Central memory CD4-positive, alpha-beta T cell (primary cell): Measurements from ENCODE around the gene TMEM256.
"Not testable (repeated sequence)": the region's sequence is repeated elsewhere in the genome, so short reads cannot be mapped to it uniquely, and the experiment has no call there.

Experiments
- DNase-seq: peaks from one replicate; pipeline ENCODE4 v3.0.0; 2022

Gene TMEM256

GRCh38 chr17:7383371-7383741 is 20.5 kb downstream of the TMEM256 start:
- DNase-seq: no peak

- no peak for DNase-seq
These were observed 21.0 kb downstream of the TMEM256 start for GRCh38 chr17:7382901-7383300.

GRCh38 chr17:7380855-7381683 is 22.8 kb downstream of the TMEM256 start, which contains the start of gene TNK1:
TNK1 (plus strand) TSS chr17:7381089; CDS start chr17:7382927, 1,838 bp downstream.
- no peak for DNase-seq

- no peak for DNase-seq
These were observed 23.6 kb downstream of the TMEM256 start for GRCh38 chr17:7380321-7380720.

GRCh38 chr17:7379134-7379533 is 24.8 kb downstream of the TMEM256 start:
- DNase-seq: no peak

GRCh38 chr17:7374353-7374752 is 29.5 kb downstream of the TMEM256 start:
- DNase-seq: no peak

- DNase-seq: no peak
These were observed 33.0 kb downstream of the TMEM256 start for GRCh38 chr17:7370853-7371252.

- DNase-seq: no peak
These were observed 34.1 kb downstream of the TMEM256 start for GRCh38 chr17:7369825-7370224.

- DNase-seq: not testable (repeated sequence)
These were observed 35.3 kb downstream of the TMEM256 start for GRCh38 chr17:7368599-7368994.

- no peak for DNase-seq
These were observed 35.8 kb downstream of the TMEM256 start for GRCh38 chr17:7367918-7368598.

- DNase-seq: no peak
These were observed 36.8 kb downstream of the TMEM256 start for GRCh38 chr17:7367083-7367482.

GRCh38 chr17:7365963-7366362 is 37.9 kb downstream of the TMEM256 start:
- DNase-seq: not testable (repeated sequence)

GRCh38 chr17:7363311-7363710 is 40.6 kb downstream of the TMEM256 start:
- DNase-seq: no peak

GRCh38 chr17:7361906-7362305 is 42.0 kb downstream of the TMEM256 start:
- DNase-seq: no peak

- DNase-seq: no peak
These were observed 46.5 kb downstream of the TMEM256 start for GRCh38 chr17:7357381-7357780.

- no peak for DNase-seq
These were observed 47.1 kb downstream of the TMEM256 start for GRCh38 chr17:7356756-7357155.

- DNase-seq: peak; percentile 75
These were observed 47.8 kb downstream of the TMEM256 start for GRCh38 chr17:7356072-7356549.

- no peak for DNase-seq
These were observed 48.3 kb downstream of the TMEM256 start for GRCh38 chr17:7355573-7355972.

- DNase-seq: no peak
These were observed 48.8 kb downstream of the TMEM256 start, which contains the start of gene TMEM95 for GRCh38 chr17:7355053-7355452. TMEM95 (plus strand) TSS chr17:7355156; CDS start chr17:7355205, 49 bp downstream.

GRCh38 chr17:7354262-7354843 is 49.5 kb downstream of the TMEM256 start:
- DNase-seq: no peak
